ENCODE results near the gene EHMT1. TPM values are rescaled to one million over a fixed set of nuclear protein-coding genes. Genes with fewer than 3 reads are reported as not detected.

EHMT1 gene
- polyA plus RNA-seq, 3 donors: 10.1 to 46.5 (median 15.0) TPM

DNA sequence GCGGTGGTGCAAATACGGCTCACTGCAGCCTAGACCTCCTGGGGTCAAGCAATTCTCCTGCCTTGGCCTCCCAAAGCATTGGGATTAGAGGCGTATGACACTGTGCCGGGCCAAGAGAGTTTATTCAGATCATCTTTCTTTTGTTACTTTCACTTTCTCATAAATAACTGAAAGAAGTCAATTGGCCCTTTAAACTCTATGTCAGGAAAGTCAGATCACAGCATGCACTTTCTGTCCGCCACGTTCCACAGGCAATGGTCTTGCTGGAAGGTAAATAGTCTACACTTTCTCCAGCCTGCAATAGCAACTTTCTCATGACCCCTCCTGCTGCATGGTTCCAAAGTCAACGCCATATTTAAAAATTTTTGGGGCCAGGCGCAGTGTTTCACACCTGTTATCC is 19.9 kb upstream of the EHMT1 start:
- Mint-ChIP-seq H3K36me3 (peaks cover 0 to 1% of the 10 kb centered on the region in 2 donors), H3K27ac (no peak overlapping the region), H3K4me3 (no peak overlapping the region), H3K9me3 (no peaks in the 10 kb centered on the region), H3K27me3 (ENCODE audit: low read depth in 3 of 3) (peaks cover 3 to 12% (median 6%) of the 10 kb centered on the region in 3 donors), H3K4me1 (peaks cover 35% of the 10 kb centered on the region)
- Histone ChIP-seq H3K36me3 (replicated peaks in 1 of 2; ENCODE audit: control insufficient read depth in 1 of 2, insufficient read depth in 2 of 2, low read length in 2 of 2) (no peaks in the 10 kb centered on the region), H3K79me2 (ENCODE audit: insufficient read depth, low read length) (no peaks in the 10 kb centered on the region), H3K27ac (ENCODE audit: low read depth in 1 of 2, low read length in 2 of 2) (no peak overlapping the region), H3K4me1 (ENCODE audit: control insufficient read depth in 1 of 2, insufficient read depth in 2 of 2, low read length in 2 of 2) (peaks cover 18 to 19% of the 10 kb centered on the region in 2 donors), H3K9me3 (replicated peaks in 1 of 2; ENCODE audit: control insufficient read depth in 1 of 2, insufficient read depth in 1 of 2, low read length in 2 of 2) (no peaks in the 10 kb centered on the region), H2AFZ (ENCODE audit: insufficient read depth, low read depth, low read length, poor library complexity, severe bottlenecking) (no peak overlapping the region), H3K4me2 (replicated peaks; ENCODE audit: extremely low read depth, low read length, poor library complexity, severe bottlenecking) (no peak overlapping the region), H3K27me3 (ENCODE audit: control insufficient read depth in 2 of 2, insufficient read depth in 2 of 2, low read length in 2 of 2) (no peaks in the 10 kb centered on the region), H3K9ac (ENCODE audit: insufficient read depth, low read length, poor library complexity, severe bottlenecking) (no peak overlapping the region), H3K4me3 (replicated peaks in 1 of 3; ENCODE audit: low read depth in 2 of 3, low read length in 3 of 3) (no peak overlapping the region), H4K20me1 (ENCODE audit: insufficient read depth, low read length) (no peaks in the 10 kb centered on the region)
- intact Hi-C loops (cut with micrococcal nuclease): no loop called here
- TF ChIP-seq, protein P1, sequence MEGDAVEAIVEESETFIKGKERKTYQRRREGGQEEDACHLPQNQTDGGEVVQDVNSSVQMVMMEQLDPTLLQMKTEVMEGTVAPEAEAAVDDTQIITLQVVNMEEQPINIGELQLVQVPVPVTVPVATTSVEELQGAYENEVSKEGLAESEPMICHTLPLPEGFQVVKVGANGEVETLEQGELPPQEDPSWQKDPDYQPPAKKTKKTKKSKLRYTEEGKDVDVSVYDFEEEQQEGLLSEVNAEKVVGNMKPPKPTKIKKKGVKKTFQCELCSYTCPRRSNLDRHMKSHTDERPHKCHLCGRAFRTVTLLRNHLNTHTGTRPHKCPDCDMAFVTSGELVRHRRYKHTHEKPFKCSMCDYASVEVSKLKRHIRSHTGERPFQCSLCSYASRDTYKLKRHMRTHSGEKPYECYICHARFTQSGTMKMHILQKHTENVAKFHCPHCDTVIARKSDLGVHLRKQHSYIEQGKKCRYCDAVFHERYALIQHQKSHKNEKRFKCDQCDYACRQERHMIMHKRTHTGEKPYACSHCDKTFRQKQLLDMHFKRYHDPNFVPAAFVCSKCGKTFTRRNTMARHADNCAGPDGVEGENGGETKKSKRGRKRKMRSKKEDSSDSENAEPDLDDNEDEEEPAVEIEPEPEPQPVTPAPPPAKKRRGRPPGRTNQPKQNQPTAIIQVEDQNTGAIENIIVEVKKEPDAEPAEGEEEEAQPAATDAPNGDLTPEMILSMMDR (IDR thresholded peaks at IDR 0.05): no peak
- DNase-seq: no peak
- 100% methylated on average over 2 of the region's 8 CpGs for WGBS (ENCODE audit: insufficient coverage)

DNA sequence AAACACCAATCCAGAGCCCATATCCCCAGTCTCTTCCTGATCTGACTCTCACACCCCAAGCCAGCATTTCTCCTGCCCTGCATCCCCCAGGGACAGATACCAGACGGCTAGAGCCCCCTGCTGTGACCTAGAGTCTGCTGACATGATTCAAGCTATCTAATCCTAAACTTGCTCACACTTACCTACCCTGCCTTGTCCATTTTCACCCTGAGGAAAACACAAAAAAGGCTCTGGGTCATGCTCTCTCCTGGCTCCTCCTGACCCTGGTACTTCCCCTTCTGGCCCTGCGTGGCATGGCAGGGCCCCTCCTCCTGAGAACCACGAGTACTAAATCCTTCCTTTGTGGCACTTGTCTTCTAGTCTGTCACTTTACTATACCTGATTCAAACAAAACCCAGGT is 16.1 kb upstream of the EHMT1 start:
- Mint-ChIP-seq H3K36me3 (no peaks in the 10 kb centered on the region), H3K27ac (peak overlapping the region; percentile 80 to 95 (median 93)), H3K27me3 (ENCODE audit: low read depth in 3 of 3) (peaks cover 1 to 13% (median 6%) of the 10 kb centered on the region in 3 donors), H3K4me1 (peaks cover 54% of the 10 kb centered on the region), H3K4me3 (peak overlapping the region in 1 of 2 donors; percentile 47), H3K9me3 (no peaks in the 10 kb centered on the region)
- peak overlapping the region in 1 of 3 experiments; percentile 27 for H3K4me3 ChIP-seq (replicated peaks in 1 of 3; ENCODE audit: low read depth in 2 of 3, low read length in 3 of 3)
- H3K79me2 ChIP-seq (ENCODE audit: insufficient read depth, low read length): peaks cover 22% of the 10 kb centered on the region
- DNase-seq: peak; percentile 56 to 65 (median 60)
- no peak overlapping the region for H3K9ac ChIP-seq (ENCODE audit: insufficient read depth, low read length, poor library complexity, severe bottlenecking)
- peak overlapping the region; percentile 70 to 78 for H3K27ac ChIP-seq (ENCODE audit: low read depth in 1 of 2, low read length in 2 of 2)
- intact Hi-C loops (cut with micrococcal nuclease): loop anchor here (10.0 kb wide), 2 partner anchors 48 to 138 kb away; partner anchors contain the start of genes MRPL41 (in 1 of the 2) and PNPLA7 (in 1 of the 2)
- H3K27me3 ChIP-seq (ENCODE audit: control insufficient read depth in 2 of 2, insufficient read depth in 2 of 2, low read length in 2 of 2): no peaks in the 10 kb centered on the region
- TF ChIP-seq, protein P1 (IDR thresholded peaks at IDR 0.05): peak; percentile 21
- 0% methylated on average over 2 of the region's 3 CpGs for WGBS (ENCODE audit: insufficient coverage)
- H2AFZ ChIP-seq (ENCODE audit: insufficient read depth, low read depth, low read length, poor library complexity, severe bottlenecking): peak overlapping the region; percentile 77
- no peaks in the 10 kb centered on the region for H3K36me3 ChIP-seq (replicated peaks in 1 of 2; ENCODE audit: control insufficient read depth in 1 of 2, insufficient read depth in 2 of 2, low read length in 2 of 2)
- H3K4me1 ChIP-seq (ENCODE audit: control insufficient read depth in 1 of 2, insufficient read depth in 2 of 2, low read length in 2 of 2): peaks cover 35 to 37% of the 10 kb centered on the region in 2 donors
- peaks cover 18% of the 10 kb centered on the region for H4K20me1 ChIP-seq (ENCODE audit: insufficient read depth, low read length)
- H3K9me3 ChIP-seq (replicated peaks in 1 of 2; ENCODE audit: control insufficient read depth in 1 of 2, insufficient read depth in 1 of 2, low read length in 2 of 2): no peaks in the 10 kb centered on the region
- peak overlapping the region; percentile 41 for H3K4me2 ChIP-seq (replicated peaks; ENCODE audit: extremely low read depth, low read length, poor library complexity, severe bottlenecking)
